HG03108 (cell line): ENCODE data around the gene EPB41.
"Not testable (repeated sequence)": the region's sequence is repeated elsewhere in the genome, so short reads cannot be mapped to it uniquely, and the experiment has no call there.

ENCODE experiments used
- ATAC-seq: cut with Tn5 transposase; IDR thresholded peaks from one replicate; pipeline ENCODE4 v1.9.1; 2021; ENCODE audit warnings: moderate library complexity; ENCODE audit not compliant: unreplicated experiment

The EPB41 gene

DNA sequence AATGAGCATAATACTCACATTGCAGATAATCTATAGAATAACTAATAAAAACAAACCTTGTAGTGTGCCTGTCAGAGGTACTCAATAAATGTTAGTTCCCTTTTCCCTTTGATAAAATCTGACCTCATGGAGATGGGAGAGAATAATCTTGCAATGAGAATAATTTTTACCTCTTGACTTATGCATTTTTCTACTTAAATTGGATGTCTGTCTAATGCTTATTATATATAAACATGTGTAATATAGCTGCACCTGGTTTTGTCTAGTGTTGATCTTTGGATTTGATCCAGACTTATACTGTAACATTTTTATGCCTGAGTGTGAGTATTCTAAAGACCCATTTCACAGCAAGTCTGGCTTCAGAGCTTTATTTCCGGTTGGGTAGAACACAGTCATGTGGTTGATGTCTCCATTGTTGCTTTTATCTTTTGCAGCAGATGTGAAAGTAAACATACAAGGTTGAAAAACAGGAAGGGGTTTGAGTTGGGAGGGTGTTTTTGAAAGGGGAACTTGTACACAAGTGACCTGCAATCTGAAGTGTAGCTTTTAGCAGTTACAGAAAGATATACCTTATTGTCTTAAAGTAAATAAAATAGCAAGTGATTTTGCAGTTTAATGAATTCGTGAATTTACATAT lies 12.4 kb downstream of the EPB41 start:
- peak; percentile 78 for ATAC-seq

- ATAC-seq = no peak
Measured at GRCh38 chr1:28927266-28927647, 12.9 kb downstream of the EPB41 start.

- ATAC-seq = no peak
Measured at GRCh38 chr1:28927648-28928313, 13.4 kb downstream of the EPB41 start.

- ATAC-seq = no peak
Measured at GRCh38 chr1:28928314-28928941, 14.1 kb downstream of the EPB41 start.

- no peak for ATAC-seq
Measured at GRCh38 chr1:28933277-28933676, 18.9 kb downstream of the EPB41 start.

GRCh38 chr1:28933918-28934317 lies 19.5 kb downstream of the EPB41 start:
- ATAC-seq = no peak

DNA sequence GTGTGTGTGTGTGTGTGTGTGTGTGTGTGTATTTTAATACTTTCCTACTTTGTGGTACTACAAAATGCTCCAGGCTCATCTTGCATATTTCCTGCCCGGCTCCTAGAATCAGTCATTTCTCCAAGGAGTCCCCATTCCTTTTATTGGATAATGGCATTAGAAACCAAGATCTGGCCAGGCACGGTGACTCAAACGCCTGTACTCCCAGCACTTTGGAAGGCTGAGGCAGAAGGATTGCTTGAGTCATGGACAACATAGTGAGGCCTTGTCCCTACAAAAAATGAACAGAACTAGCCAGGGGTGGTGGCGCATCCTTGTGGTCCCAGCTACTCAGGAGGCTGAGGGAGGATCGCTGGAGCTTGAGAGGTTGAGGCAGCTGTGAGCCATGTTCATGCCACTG lies 20.3 kb downstream of the EPB41 start:
- ATAC-seq = no peak

- no peak for ATAC-seq
Measured at GRCh38 chr1:28935293-28935692, 20.9 kb downstream of the EPB41 start.

DNA sequence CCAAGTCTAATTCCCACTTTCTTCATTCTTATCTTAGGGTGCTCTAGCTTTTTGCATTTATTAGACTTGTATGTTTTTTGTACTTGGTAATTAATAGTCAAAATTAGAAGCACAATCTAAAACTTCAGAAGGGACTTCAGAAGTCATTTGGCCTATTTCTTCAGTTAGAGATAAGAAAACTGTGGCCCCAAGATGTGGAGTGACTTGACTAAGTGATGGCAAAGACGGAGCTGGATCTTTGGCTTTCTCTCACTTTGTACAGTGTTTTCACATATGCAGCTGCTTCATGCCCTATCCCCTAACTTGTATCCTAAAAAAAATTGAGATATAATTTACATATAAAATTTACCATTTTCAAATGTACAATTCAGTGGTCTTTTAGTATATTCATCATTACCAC lies 21.7 kb downstream of the EPB41 start:
- ATAC-seq = no peak

- ATAC-seq = no peak
Measured at GRCh38 chr1:28936528-28936927, 22.2 kb downstream of the EPB41 start.

- ATAC-seq = not testable (repeated sequence)
Measured at GRCh38 chr1:28943581-28943980, 29.2 kb downstream of the EPB41 start.

GRCh38 chr1:28950006-28950405 lies 35.6 kb downstream of the EPB41 start:
- ATAC-seq = no peak

DNA sequence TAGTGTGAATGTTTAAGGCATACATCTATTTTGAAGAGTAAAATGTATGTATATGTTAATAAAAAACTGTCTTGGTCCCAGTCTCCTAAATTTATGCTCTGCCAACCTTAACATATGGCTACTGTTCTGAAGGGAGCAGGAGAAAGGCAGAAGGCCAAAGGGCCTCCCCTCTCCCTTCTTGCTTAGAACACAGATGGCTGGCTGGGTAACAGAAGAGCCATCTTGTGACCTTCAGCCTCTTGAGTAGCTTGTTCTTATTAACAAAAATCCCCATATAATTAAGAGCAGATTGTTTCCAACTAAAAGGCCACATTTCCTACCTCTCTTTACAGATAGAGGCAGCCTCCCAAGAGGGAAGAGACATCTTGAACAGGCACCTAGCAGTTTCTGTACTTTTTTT lies 36.1 kb downstream of the EPB41 start:
- ATAC-seq = no peak

DNA sequence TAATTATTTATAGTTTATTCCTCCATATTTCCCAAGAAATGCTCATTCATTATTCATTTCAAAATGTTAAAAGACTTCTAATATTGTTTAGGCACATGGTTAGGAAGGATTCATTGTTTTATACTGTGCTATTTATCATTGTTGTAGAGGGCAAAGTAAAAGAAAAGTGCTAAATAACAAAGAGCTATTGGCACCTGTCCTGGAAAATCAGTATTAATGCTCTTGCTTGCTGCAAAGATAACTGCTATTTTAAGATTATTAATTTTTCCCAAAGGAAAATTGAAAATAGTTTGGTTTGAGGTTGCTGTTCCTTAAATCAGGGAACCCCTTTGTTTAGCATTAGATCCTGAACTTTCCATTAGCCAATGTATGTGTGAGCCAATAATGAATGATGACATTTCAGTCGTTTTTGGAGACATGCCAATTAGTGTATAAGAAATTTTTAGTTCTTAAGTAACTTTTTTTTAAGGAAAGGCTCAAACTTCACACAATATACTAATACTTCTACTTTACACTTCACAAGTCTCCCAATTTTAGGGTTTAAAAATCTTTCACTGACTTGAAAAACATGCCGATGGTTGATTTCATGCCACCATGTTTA lies 39.9 kb downstream of the EPB41 start:
- ATAC-seq = no peak

GRCh38 chr1:28956038-28956464 lies 41.7 kb downstream of the EPB41 start:
- no peak for ATAC-seq

DNA sequence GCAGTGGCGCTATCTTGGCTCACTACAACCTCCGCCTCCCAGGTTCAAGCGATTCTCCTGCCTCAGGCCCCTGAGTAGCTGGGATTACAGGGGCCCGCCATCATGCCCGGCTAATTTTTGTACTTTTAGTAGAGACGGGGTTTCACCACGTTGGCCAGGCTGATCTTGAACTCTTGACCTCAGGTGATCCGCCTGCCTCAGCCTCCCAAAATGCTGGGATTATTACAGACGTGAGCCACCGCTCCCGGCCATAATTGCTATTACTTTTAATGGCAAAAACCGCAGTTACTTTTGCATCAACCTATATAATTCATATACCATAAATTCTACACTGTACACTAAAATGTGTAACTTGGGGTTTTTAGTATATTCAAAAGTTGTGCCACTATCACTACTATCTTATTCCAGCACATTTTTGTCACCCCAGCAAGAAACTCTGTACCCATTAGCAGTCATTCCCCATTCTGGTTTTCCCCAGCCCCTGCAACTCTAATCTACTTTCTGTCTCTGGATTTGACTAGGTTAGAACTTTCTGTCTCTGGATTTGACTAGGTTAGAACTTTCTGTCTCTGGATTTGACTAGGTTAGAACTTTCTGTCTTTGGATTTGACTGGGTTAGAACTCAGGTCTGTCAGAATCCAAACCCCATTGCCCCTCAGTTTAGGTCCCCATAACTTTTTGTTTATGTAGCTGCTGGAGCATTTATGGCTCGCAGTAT lies 47.9 kb downstream of the EPB41 start:
- ATAC-seq = not testable (repeated sequence)

DNA sequence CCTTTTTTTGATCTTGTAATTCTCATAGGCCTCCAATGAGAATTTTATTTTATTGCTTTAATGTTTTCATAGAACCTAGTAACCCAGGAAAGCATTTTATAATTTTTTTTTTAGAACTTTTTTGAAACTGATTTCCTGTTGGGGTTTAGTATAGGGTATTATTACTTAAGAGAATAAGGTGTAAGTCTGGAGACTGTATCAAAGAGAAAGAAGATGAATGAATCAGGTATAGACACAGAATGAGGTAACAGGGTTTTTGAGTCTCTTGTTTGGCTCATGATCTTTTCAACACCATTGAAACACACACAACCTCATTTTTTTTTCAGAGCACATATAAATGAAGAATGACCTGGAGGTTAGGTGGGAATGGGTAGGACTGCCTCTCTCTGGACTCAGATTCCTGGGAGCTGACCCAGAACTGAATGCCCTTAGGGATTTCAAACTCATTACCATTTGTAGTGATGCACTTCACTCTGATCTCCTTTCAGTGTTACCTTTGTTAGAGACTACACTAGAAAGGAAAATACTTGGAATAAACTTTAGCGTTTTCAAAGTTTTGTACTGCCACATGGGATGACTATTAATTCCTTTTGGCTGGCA lies 51.0 kb downstream of the EPB41 start:
- ATAC-seq = no peak

DNA sequence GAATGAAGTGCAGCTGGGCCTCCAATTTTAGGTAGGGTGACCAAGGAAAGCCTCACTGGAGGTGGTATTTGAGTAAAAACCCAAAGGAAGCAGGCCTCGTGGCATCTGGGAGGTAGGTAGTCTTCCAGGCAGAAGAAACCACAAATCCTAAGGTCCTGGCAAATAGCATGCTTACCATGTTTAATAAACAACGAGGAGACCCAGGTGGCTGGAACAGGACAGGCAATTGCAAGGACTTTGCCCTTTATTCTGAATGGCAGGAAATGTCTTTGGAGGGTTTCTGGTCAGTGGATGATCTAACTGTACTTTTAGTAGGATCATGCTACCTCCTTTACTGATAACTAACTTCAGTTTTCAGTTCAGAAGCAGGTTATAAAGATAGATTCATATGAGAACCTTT lies 52.2 kb downstream of the EPB41 start:
- no peak for ATAC-seq

DNA sequence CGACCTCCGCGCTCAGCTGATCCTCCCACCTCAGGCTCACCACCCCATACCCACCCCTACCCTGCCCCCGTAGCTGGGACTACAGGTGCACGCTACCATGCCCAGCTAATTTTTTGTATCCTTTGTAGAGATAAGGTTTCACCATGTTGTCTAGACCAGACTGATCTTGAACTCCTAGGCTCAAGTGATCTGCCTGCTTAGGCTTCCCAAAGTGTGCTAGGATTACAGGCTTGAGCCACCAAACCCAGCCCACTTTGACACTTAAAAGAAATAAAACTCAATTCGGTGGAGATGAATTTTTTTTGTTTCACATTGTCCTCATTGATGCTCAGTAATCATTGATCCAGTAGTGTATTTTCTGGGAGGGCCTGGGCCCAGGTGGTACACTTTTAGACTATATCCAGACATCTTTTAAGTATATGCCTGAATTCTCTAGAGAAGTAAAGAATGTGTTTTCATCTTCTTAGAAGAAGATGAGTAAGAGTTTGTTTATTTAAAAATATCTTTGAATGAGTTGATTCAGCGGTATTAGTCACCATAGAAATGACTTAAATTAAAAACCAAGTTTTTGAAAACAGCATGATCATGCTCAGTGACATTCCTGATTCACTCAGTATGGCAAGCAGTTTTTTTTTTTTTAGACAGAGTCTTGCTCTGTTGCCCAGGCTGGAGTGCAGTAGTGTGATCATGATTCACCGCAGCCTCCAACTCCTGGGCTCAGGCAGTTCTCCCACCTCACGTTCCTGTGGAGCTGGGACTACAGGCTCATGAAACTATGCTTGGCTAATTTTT lies 57.8 kb downstream of the EPB41 start:
- ATAC-seq = no peak
